OCI-LY3 (cell line): Measurements from ENCODE around the gene IL10.

Experiments
- CTCF ChIP-seq: fragments of 200-600, 300-600 bp; sonication (generic); IDR thresholded peaks from 2 replicates; pipeline ENCODE4 v1.5.1; 2014; ENCODE audit warnings: antibody characterized with exemption, low read length, low read depth
- EZH2phosphoT487 ChIP-seq: fragments of 200-600 bp; shearing (Covaris generic); IDR thresholded peaks from 2 replicates; pipeline ENCODE4 v1.6.1; 2018; ENCODE audit warnings: antibody characterized with exemption, mixed run types, low read depth

DNA sequence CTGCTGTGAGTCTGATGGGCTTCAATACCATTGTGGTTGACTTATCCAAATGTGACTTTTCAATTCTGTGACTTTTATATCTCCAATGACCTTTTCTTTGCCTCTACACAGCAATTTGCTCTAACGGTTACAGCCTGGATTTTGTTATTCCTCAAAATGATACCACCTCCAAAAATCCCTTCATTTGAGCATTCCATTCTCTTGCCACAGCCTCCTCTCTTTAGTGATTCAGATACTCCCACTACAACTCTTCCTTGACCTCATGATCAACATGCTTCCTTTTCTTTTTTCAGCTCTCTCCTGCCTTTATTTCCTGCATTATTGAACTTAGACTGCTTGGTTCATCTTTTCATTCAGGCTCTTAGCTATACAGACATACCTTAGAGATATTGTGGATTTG lies 18.3 kb downstream of the IL10 start:
- TF ChIP-seq CTCF = no peak
- TF ChIP-seq EZH2phosphoT487 = no peak
